Panc1 (cell line): ENCODE measurements around the gene OMP. TPM values are rescaled to one million over a fixed set of nuclear protein-coding genes. Genes with fewer than 3 reads are reported as not detected.

Source experiments
- ATAC-seq: fragments of 200-7000 bp; cut with Tn5 transposase; 2 replicates; pipeline ENCODE4 v1.9.1; 2020; ENCODE audit warnings: mild to moderate bottlenecking, moderate library complexity
- BruUV-seq: library from RNA; stranded (reverse); fragments of 400-500 nt; replicated peaks from 2 replicates; lab custom pipeline; 2021; lab: Mats Ljungman, UMichigan
- CTCF ChIA-PET: fragments of 300-600 bp; sonication (Branson Sonifier 250); formaldehyde crosslinking; loops from one replicate; lab custom pipeline; 2022; ENCODE audit warnings: antibody characterized with exemption; lab: Charles Lee
- POLR2A ChIA-PET: fragments of 300-600 bp; sonication (Branson Sonifier 250); formaldehyde crosslinking; loops from one replicate; lab custom pipeline; 2022; ENCODE audit warnings: antibody characterized with exemption; lab: Charles Lee
- DNase-seq: peaks from one replicate; pipeline ENCODE4 v3.0.0-alpha.2; 2010; ENCODE audit warnings: low read depth, low spot score
- H3K27ac ChIP-seq: 2 replicates; pipeline ENCODE4 v1.5.1; 2011; ENCODE audit warnings: mild to moderate bottlenecking, low read length, inconsistent platforms
- H3K27me3 ChIP-seq: fragments of 200-500 bp; sonication (Bioruptor generic); 2 replicates; pipeline ENCODE4 v1.6.0; 2014; ENCODE audit warnings: low read length, inconsistent platforms; ENCODE audit not compliant: control insufficient read depth, insufficient read depth
- H3K36me3 ChIP-seq: fragments of 200-500 bp; sonication (Bioruptor generic); 2 replicates; pipeline ENCODE4 v1.5.1; 2014; ENCODE audit warnings: inconsistent platforms, mild to moderate bottlenecking, low read length, moderate library complexity; ENCODE audit not compliant: control insufficient read depth, insufficient read depth
- H3K4me1 ChIP-seq: 2 replicates; pipeline ENCODE4 v1.5.1; 2011; ENCODE audit warnings: inconsistent platforms, mild to moderate bottlenecking, low read length, moderate library complexity; ENCODE audit not compliant: control insufficient read depth, insufficient read depth
- H3K4me3 ChIP-seq, 2 experiments: 2 replicates each; pipeline ENCODE4 v1.5.1; 2011 to 2012; ENCODE audit warnings: low read depth in 2 of 2, low read length in 2 of 2, mild to moderate bottlenecking in 2 of 2, inconsistent platforms in 1 of 2, moderate library complexity in 1 of 2
- H3K9me3 ChIP-seq: fragments of 200-500 bp; sonication (Bioruptor generic); 2 replicates; pipeline ENCODE4 v1.5.1; 2014; ENCODE audit warnings: low read depth, mild to moderate bottlenecking, inconsistent platforms, low read length, moderate library complexity; ENCODE audit not compliant: control insufficient read depth, insufficient read depth
- POLR2AphosphoS5 ChIP-seq: IDR thresholded peaks from 2 replicates; pipeline ENCODE4 v1.6.1; 2012; ENCODE audit warnings: mild to moderate bottlenecking, low read depth, low read length, moderate library complexity
- SIN3A ChIP-seq: IDR thresholded peaks from 2 replicates; pipeline ENCODE4 v1.6.1; 2012; ENCODE audit warnings: low read depth, mild to moderate bottlenecking, low read length, moderate library complexity, borderline replicate concordance; ENCODE audit not compliant: insufficient read depth
- TCF7L2 ChIP-seq: IDR thresholded peaks from 2 replicates; pipeline ENCODE4 v1.6.1; 2011; ENCODE audit warnings: mild to moderate bottlenecking, low read depth, low read length, inconsistent platforms
- in situ Hi-C: cut with HindIII; loops from 2 replicates; pipeline ENCODE4 v1.10.0; 2016; ENCODE audit warnings: low sequenced_read_pairs, low pct_unique_long_range_greater_than_20kb
- intact Hi-C: fragments of 100-400 bp; cut with micrococcal nuclease; formaldehyde crosslinking; loops from one replicate; pipeline ENCODE4 v1.10.0; 2022; ENCODE audit not compliant: unreplicated experiment
- total RNA-seq: library from RNA; stranded (reverse); gene quantifications from one replicate; pipeline ENCODE4 v1.2.1, GENCODE V29; 2021; ENCODE audit not compliant: unreplicated experiment
- TF ChIP-seq, protein P1 (sequence below), 2 experiments: IDR thresholded peaks; 2 replicates each; pipeline ENCODE4 v1.6.1; 2011 to 2012; ENCODE audit warnings: low read depth in 2 of 2, control low read depth in 1 of 2, low read length in 1 of 2, mild to moderate bottlenecking in 1 of 2, moderate library complexity in 1 of 2; ENCODE audit not compliant: insufficient read depth in 1 of 2
- TF ChIP-seq, protein P2 (sequence below): fragments of 450-650 bp; IDR thresholded peaks from 2 replicates; pipeline ENCODE4 v1.5.1; 2017; ENCODE audit warnings: mild to moderate bottlenecking

OMP gene
- total RNA-seq, 1 experiment from 2014 or later, result 1.5 TPM

DNA sequence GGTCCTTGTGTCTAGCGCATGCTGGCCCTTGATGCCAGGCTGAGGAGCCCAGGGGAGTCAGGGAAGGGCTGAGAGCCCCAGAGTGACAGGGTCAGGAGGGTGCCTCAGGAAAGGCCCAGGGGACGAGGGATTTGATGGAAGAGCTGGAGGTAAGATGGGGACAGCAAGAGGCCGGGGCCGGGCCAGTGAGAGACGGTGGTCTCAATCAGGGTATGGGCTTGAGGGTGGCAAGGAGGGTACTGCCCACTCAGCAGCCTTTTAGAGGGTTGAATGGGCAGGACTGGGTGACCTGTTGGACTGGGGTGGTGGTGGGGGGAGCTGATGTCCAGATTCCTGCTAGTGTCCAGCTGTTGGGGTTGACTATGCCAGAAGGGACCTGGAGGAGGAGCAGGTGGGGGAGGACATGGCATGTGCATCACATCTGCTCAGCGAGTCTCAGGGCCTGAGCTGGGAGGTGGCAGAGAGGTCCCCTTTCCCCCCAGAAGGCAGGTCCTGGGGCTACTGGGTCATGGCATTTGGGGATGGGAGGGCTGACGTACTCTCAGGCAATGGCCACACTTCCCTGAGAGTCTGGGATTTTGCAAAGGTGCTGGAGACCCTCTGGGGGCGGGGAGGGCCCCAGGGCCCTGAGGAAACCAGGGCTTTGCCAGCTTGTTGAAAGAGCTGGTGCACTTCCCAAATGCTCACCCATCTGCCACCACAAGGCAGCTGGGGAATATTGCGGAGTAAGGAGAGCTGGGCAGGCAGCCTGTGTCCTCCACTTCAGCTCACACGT lies 43.8 kb downstream of the OMP start:
- CTCF ChIA-PET, result no interaction called here
- ATAC-seq, result no peak
- TF ChIP-seq POLR2AphosphoS5, result no peak
- TF ChIP-seq, protein P1, sequence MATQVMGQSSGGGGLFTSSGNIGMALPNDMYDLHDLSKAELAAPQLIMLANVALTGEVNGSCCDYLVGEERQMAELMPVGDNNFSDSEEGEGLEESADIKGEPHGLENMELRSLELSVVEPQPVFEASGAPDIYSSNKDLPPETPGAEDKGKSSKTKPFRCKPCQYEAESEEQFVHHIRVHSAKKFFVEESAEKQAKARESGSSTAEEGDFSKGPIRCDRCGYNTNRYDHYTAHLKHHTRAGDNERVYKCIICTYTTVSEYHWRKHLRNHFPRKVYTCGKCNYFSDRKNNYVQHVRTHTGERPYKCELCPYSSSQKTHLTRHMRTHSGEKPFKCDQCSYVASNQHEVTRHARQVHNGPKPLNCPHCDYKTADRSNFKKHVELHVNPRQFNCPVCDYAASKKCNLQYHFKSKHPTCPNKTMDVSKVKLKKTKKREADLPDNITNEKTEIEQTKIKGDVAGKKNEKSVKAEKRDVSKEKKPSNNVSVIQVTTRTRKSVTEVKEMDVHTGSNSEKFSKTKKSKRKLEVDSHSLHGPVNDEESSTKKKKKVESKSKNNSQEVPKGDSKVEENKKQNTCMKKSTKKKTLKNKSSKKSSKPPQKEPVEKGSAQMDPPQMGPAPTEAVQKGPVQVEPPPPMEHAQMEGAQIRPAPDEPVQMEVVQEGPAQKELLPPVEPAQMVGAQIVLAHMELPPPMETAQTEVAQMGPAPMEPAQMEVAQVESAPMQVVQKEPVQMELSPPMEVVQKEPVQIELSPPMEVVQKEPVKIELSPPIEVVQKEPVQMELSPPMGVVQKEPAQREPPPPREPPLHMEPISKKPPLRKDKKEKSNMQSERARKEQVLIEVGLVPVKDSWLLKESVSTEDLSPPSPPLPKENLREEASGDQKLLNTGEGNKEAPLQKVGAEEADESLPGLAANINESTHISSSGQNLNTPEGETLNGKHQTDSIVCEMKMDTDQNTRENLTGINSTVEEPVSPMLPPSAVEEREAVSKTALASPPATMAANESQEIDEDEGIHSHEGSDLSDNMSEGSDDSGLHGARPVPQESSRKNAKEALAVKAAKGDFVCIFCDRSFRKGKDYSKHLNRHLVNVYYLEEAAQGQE (IDR thresholded peaks at IDR 0.05; ENCODE audit: insufficient read depth in 1 of 2, low read depth in 2 of 2, low read length in 1 of 2), result no peak
- TF ChIP-seq TCF7L2, result no peak
- no peak for TF ChIP-seq SIN3A
- TF ChIP-seq, protein P2, sequence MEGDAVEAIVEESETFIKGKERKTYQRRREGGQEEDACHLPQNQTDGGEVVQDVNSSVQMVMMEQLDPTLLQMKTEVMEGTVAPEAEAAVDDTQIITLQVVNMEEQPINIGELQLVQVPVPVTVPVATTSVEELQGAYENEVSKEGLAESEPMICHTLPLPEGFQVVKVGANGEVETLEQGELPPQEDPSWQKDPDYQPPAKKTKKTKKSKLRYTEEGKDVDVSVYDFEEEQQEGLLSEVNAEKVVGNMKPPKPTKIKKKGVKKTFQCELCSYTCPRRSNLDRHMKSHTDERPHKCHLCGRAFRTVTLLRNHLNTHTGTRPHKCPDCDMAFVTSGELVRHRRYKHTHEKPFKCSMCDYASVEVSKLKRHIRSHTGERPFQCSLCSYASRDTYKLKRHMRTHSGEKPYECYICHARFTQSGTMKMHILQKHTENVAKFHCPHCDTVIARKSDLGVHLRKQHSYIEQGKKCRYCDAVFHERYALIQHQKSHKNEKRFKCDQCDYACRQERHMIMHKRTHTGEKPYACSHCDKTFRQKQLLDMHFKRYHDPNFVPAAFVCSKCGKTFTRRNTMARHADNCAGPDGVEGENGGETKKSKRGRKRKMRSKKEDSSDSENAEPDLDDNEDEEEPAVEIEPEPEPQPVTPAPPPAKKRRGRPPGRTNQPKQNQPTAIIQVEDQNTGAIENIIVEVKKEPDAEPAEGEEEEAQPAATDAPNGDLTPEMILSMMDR, result no peak

DNA sequence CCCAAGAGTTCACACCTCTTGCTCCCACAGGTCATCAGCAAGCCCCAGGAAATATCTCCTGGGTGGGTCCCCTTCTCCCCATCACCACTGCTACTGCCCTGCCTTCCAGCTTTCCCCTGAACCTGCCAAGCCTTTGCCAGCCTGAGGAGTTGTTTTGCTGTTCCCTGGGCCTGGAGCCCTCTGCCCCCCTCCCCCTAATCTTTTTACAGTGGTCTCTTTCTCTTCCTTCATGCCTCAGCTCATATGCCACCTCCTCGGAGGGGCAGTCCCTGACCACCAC lies 44.3 kb downstream of the OMP start:
- H3K27me3 ChIP-seq, result no peaks in the 10 kb centered on the region
- intact Hi-C loops, result no loop called here
- ChIA-PET POLR2A (no interaction called here), CTCF (no interaction called here)
- BruUV-seq, result no TSS peak
- ATAC-seq (no peak), DNase-seq (no peak)
- TF ChIP-seq POLR2AphosphoS5 (no peak), TCF7L2 (no peak), SIN3A (no peak)
- TF ChIP-seq, protein P2, result no peak
- TF ChIP-seq, protein P1 (IDR thresholded peaks at IDR 0.05; ENCODE audit: insufficient read depth in 1 of 2, low read depth in 2 of 2, low read length in 1 of 2), result no peak
- no peaks in the 10 kb centered on the region for H3K4me1 ChIP-seq
- in situ Hi-C loops, result loop anchor here (10.0 kb wide), 1 partner anchor 82 kb away; the partner anchor contains the start of gene CAPN5
- no peaks in the 10 kb centered on the region for H3K9me3 ChIP-seq
- no peak overlapping the region for H3K4me3 ChIP-seq
- no peaks in the 10 kb centered on the region for H3K36me3 ChIP-seq
- H3K27ac ChIP-seq, result no peak overlapping the region

More for the DNA sequence above, 43.8 kb downstream of the OMP start:
- Histone ChIP-seq H3K36me3 (no peaks in the 10 kb centered on the region), H3K27ac (no peak overlapping the region), H3K4me1 (no peaks in the 10 kb centered on the region), H3K9me3 (no peaks in the 10 kb centered on the region), H3K4me3 (no peak overlapping the region), H3K27me3 (no peaks in the 10 kb centered on the region)
- POLR2A ChIA-PET, result no interaction called here
- intact Hi-C loops, result no loop called here
- DNase-seq, result no peak
- in situ Hi-C loops, result loop anchor here (10.0 kb wide), 1 partner anchor 82 kb away; the partner anchor contains the start of gene CAPN5
- no TSS peak for BruUV-seq
